Hepatocyte (in vitro differentiated cells): ENCODE measurements around the gene AZIN2.

Experiments used
- CTCF ChIP-seq: fragments of 200-600 bp; sonication (generic); IDR thresholded peaks from 2 replicates; pipeline ENCODE4 v1.5.1; 2016; ENCODE audit warnings: antibody characterized with exemption, mild to moderate bottlenecking; ENCODE audit not compliant: poor library complexity
- EZH2 ChIP-seq: fragments of 200-600 bp; sonication (generic); IDR thresholded peaks from 2 replicates; pipeline ENCODE4 v1.6.1; 2016; ENCODE audit warnings: antibody characterized with exemption, mild to moderate bottlenecking, borderline replicate concordance
- EZH2phosphoT487 ChIP-seq: fragments of 200-600 bp; sonication (generic); IDR thresholded peaks from one replicate; pipeline ENCODE4 v1.6.1; 2018; ENCODE audit warnings: antibody characterized with exemption, mild to moderate bottlenecking, low read depth, moderate library complexity; ENCODE audit not compliant: unreplicated experiment, severe bottlenecking

- TF ChIP-seq CTCF (no peak), EZH2 (no peak), EZH2phosphoT487 (no peak)
Observed at GRCh38 chr1:33147275-33147996, 66.5 kb downstream of the AZIN2 start.
